GM19372 (cell line): Measurements from ENCODE around the gene NEAT1.

Source experiments
- ATAC-seq: cut with Tn5 transposase; IDR thresholded peaks from one replicate; pipeline ENCODE4 v1.9.1; 2021; ENCODE audit warnings: mild to moderate bottlenecking, low read depth, moderate library complexity; ENCODE audit not compliant: unreplicated experiment

The NEAT1 gene

DNA sequence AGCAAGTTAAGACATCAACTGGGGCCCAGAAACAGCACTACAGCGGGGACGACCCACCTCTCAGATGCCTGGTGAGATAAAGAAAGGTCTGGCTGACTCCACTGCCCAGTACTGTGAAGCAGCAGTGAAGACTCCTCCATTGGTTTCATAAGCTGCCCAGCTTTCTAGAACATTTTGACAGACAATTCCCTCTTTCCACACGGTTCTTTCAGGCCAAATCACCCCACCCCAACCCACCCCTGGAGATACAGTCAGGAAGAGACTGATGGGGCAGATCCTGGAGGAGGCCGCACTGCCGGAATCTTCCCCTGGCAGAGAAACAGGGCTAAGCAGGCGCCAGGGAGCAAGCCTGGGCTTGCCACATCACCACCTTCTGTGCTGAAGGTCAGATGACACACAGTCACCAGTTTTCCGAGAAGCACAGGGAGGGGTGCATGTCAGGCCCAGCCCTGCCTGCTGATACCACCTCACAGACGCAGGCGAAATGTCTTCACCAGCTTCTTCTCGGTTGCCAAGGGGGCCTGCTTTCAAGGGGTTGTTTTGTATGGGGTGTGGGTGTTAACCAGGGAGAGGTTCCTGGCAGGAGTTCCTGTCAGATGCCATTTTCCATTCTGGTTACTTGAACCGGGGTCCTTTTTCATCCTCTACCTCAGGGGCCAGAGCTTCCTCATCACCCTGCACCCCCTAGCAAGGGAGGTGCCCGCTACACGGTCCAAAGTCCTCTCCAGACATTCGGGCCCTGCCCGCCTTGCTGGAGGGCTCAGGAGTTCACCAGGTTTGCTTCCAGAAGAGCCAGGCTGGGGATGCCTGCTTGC lies 1.4 kb upstream of the NEAT1 start:
- ATAC-seq, result no peak

DNA sequence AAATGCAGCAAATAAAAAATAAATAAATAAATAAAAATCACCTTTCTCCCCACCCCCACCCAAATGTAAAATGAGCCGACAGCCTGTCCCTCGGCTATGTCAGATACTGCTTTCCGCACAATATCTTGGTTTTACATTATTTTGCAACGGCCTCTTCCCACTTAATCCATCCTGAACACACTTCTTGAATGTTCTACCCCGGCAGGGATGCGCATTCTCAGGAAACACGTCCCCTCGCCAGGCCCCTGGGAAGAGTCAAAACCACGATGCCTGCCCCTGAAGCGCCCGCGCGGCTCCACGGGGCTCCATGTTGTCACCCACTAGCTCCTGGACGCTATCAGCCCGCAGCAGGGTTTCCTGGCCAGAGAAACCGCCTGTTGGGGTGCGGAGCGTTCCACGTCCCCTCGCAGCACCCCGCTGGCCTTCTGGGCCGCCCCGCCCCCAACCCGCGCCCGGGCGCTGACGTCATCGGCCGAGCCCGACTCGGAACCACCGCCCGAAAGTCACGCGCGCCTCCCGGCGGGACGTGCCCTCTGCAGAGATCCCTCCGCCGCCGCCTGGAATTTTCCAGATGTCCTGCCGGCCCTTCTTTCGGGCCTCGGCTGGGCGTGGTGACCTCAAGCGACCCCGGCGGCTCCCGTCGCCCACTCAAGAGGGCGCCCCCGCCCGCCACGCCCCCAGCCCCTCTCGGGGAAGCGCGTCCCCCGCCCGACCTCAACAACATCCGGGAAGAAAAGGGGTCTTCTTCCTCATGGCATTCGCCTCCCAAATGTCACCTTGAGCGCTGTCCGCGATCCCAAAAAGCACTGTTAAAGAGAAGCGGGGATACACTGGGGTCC lies 585 bp upstream of the NEAT1 start:
- ATAC-seq, result peak; percentile 25

DNA sequence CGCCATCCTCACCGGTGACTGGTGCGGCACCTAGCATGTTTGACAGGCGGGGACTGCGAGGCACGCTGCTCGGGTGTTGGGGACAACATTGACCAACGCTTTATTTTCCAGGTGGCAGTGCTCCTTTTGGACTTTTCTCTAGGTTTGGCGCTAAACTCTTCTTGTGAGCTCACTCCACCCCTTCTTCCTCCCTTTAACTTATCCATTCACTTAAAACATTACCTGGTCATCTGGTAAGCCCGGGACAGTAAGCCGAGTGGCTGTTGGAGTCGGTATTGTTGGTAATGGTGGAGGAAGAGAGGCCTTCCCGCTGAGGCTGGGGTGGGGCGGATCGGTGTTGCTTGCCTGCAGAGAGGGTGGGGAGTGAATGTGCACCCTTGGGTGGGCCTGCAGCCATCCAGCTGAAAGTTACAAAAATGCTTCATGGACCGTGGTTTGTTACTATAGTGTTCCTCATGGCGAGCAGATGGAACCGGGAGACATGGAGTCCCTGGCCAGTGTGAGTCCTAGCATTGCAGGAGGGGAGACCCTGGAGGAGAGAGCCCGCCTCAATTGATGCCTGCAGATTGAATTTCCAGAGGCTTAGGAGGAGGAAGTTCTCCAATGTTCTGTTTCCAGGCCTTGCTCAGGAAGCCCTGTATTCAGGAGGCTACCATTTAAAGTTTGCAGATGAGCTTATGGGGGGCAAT lies 1.1 kb downstream of the NEAT1 start:
- no peak for ATAC-seq

DNA sequence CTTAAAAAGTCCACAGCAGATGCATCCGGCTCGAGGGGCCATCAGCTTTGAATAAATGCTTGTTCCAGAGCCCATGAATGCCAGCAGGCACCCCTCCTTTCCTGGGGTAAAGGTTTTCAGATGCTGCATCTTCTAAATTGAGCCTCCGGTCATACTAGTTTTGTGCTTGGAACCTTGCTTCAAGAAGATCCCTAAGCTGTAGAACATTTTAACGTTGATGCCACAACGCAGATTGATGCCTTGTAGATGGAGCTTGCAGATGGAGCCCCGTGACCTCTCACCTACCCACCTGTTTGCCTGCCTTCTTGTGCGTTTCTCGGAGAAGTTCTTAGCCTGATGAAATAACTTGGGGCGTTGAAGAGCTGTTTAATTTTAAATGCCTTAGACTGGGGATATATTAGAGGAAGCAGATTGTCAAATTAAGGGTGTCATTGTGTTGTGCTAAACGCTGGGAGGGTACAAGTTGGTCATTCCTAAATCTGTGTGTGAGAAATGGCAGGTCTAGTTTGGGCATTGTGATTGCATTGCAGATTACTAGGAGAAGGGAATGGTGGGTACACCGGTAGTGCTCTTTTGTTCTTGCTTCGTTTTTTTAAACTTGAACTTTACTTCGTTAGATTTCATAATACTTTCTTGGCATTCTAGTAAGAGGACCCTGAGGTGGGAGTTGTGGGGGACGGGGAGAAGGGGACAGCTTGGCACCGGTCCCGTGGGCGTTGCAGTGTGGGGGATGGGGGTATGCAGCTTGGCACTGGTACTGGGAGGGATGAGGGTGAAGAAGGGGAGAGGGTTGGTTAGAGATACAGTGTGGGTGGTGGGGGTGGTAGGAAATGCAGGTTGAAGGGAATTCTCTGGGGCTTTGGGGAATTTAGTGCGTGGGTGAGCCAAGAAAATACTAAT lies 1.9 kb downstream of the NEAT1 start:
- ATAC-seq, result no peak

DNA sequence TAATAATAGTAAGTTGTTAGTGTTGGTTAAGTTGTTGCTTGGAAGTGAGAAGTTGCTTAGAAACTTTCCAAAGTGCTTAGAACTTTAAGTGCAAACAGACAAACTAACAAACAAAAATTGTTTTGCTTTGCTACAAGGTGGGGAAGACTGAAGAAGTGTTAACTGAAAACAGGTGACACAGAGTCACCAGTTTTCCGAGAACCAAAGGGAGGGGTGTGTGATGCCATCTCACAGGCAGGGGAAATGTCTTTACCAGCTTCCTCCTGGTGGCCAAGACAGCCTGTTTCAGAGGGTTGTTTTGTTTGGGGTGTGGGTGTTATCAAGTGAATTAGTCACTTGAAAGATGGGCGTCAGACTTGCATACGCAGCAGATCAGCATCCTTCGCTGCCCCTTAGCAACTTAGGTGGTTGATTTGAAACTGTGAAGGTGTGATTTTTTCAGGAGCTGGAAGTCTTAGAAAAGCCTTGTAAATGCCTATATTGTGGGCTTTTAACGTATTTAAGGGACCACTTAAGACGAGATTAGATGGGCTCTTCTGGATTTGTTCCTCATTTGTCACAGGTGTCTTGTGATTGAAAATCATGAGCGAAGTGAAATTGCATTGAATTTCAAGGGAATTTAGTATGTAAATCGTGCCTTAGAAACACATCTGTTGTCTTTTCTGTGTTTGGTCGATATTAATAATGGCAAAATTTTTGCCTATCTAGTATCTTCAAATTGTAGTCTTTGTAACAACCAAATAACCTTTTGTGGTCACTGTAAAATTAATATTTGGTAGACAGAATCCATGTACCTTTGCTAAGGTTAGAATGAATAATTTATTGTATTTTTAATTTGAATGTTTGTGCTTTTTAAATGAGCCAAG lies 2.7 kb downstream of the NEAT1 start:
- ATAC-seq, result no peak

DNA sequence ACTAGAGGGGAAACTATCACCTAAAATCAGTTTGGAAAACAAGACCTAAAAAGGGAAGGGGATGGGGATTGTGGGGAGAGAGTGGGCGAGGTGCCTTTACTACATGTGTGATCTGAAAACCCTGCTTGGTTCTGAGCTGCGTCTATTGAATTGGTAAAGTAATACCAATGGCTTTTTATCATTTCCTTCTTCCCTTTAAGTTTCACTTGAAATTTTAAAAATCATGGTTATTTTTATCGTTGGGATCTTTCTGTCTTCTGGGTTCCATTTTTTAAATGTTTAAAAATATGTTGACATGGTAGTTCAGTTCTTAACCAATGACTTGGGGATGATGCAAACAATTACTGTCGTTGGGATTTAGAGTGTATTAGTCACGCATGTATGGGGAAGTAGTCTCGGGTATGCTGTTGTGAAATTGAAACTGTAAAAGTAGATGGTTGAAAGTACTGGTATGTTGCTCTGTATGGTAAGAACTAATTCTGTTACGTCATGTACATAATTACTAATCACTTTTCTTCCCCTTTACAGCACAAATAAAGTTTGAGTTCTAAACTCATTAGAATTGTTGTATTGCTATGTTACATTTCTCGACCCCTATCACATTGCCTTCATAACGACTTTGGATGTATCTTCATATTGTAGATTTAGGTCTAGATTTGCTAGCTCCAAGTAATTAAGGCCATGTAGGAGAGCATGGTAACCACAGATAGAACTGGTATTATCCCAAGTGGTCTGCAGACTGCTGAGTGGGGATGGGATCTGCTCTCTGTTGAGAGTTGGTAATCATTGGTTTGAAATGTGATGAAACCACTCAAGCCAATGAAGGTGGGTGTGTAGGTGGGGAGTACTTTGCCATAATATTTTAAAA lies 3.6 kb downstream of the NEAT1 start:
- no peak for ATAC-seq

DNA sequence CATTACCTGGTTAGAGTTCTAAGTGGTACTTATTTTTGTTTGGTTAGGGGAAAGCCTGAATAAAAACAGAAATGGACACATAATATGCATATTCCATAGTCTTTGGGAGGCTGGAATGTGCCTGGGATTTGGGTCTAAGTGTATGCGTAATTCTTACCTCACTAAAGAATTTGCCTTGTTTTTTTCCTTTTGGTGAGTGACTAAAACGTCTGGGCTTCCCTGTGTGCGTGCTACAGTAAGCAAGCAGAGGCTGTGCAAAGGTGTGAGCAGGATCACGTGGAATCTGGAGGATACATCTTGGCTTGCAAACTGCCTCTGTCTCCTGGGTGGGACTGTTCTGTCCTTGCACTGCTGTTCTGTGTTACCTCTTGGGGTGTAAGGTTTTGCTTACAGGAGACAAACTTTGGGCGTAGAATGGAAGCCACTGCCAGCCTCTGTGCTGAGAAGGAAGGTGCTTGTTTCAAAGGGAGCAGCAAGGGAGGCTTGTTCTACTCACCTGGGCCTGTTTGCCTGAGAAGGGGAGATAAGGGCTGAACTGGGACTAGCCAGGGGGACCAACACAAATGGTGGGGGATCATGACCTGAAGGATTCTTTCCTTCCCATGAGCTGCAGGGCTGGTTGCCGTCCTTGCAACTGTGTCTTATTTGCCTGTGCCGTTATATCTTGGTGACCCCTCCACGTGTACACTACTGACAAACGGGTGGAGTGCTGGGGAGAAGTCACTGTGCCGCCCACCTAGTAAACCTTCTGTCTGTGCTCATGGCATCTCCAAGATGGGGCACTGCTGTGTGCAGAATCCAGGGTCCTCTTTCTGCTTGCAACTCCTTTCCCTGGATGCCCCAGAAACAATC lies 4.5 kb downstream of the NEAT1 start:
- no peak for ATAC-seq

DNA sequence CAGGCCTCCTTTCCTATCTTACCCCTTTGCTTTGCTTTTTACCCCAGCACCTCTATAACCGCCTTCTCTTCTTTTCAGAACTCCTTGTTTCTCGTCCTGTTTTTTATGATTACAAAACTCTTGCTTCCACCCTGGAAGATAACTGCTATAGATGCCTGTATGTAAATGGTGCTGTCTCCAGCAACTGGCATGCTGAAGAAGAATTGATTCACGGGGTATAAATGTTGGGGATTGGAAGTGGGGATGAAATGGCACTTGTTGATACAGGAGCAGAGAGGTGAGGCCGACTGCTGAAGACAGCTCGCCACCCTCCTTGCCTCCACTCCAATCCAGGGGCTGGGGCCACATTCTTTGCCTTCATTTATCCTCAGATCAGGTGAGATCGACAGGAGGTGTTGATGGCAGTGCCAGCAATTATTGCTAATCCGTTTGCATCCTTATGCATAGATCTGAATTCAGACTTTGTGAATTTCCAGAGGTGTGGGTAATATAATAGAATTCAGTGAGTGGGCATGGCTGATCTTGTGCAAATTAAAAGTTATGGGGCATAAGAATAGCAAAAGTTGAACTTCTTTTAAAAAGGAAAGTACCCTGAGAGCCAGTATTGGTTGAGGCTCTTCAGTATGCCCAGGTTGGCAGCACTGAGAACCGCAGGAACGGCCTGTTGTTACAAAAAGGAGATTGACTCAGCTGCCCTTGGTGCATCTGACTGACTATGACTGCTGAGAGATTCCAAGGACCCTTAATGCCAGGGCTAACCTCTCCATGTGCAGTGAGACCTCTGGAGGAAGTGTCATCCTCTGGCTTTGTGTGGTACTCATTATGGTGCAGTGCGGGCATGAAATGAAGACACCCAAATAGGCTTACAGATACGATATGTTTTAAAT lies 5.3 kb downstream of the NEAT1 start:
- no peak for ATAC-seq

DNA sequence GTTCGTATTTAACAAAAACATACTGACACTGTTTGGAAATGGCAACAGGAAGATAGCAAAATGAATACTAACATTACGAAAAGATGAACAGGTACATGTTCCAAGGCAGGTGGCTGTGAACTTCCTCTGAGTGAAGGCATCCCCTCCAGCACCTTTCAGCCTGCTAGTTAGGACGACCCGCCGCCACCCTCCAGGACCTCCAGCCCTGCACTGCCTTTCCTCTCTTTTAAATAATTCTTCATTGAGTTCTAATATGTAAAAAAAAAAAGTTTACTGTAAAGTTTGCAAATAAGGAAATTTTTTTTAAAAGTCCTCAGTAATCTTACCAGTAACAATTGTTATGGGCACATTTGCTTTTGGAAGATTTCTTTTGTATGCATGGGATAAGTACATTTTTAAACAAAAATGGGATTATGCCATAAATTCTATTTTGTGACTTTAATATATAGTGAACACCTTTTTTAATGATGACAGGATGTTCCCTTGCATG lies 6.0 kb downstream of the NEAT1 start:
- no peak for ATAC-seq

DNA sequence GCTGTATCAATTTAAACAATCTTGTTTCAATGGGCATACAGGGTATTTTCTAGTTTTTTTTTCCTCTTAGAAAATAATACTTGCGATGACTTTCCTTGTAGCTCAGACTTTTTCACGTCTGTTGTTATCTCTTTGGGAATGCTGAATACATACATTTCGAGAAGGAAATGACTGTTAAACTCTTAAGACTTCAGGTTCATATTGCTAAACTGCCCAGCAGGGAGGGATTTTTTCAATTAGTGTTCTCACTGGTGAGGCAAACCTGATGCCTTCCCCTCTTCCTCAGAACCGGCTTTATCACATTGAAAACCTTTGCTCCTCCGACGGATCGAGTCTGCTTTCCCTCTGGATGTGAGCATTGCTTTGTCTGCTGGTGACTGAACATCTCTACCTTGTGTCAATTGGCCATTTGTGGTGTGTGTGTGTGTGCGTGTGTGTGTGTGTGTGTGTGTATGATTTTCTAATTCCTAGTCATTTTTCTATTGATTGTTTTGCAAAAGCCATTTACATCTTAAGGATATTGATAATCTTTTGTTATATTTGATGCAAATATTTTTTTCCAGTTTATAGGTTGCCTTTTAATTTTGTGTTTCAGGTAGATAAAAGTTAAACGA lies 6.6 kb downstream of the NEAT1 start:
- no peak for ATAC-seq

DNA sequence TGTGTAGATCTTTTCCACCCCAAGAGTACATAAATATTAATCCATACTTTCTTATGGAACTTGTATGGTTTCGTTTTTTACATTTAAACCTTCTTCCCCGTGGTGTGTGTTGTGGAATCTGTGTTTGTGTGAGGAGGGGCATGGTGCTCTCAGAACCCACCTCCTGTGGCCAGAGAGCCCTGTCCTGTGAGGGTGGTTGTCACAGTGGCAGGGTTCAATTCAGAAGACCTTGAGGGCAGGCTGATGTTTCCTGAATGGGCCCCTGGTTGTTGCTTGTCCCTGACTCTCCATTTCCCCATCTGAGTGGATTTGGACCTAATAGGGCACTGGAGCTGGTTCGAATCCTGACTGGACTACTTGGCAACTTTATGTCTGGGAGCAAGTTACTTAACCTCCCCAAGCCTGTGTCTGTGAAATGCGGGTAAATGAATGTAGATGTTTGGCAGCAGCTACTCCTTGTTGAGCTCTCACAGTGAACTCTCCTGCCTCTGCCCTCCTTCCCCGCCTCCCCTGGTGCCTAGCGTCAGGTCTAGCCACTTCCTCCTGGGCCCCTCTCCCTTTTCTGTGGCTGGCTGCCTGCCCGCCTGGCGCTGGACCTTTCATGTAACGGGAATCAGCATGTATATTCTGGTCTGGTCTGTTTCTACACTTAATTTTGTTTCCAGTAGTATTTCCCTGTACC lies 7.3 kb downstream of the NEAT1 start:
- ATAC-seq, result no peak

DNA sequence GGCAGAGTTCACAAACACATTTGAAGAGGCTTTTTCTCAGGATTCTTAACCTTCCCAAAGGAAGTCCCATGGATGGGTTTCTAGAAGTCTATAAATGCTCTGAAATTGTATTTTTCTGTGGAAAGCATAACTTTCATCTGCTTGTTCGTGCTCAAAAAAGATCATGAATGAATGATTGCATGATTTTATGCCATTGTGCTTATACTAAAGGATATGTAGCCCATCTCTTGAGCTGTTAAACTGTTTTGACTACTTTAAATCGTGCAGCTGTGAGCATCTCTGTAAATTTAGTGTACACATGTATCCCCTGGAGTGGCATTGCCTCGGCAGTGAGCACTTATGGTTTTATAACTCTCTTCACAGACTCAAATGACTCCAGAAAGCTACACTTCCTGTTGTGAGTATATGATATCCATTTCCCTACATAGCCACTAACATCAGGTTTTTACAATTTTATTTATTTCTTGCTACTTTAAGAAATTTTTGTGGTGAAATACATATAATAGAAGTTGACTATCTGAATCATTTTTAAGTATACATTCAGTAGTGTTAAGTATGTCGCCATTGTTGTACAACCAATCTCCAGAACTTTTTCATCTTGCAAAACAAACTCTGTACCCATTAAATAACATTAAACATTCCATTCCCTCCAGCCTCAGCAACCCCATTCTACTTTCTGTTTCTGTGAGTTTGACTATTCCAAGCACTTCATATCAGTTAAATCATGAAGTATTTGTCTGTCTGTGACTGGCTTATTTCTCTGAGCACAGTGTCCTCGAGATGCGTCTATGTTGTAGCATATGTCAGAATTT lies 8.0 kb downstream of the NEAT1 start:
- no peak for ATAC-seq

DNA sequence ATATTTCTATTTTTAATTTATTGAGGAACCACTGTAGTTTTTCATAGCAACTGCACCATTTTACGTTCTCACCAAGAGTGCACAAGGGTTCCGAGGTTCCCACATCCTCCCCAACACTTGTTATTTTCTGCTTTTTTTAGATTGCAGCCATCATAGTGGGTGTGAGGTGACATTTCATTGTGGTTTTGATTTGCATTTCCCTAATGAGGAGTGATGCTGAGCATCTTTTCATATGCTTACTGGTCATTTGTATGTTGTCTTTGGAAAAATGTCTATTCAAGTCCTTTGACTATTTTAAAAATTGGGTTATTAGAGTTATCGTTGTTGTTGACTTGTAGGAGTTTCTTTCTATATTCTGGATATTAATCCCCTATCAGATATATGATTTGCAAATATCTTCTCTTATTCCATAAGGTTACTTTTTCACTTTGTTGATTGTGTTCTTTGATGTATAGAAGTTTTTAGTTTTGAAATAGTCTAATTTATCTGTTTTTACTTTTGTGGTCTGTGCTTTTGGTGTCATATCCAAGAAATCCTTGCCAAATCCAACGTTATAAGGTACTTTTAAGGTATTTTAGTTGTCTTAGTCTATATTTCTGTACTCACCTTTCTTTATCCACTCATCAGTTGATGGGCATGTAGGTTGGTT lies 9.0 kb downstream of the NEAT1 start:
- ATAC-seq, result no peak

DNA sequence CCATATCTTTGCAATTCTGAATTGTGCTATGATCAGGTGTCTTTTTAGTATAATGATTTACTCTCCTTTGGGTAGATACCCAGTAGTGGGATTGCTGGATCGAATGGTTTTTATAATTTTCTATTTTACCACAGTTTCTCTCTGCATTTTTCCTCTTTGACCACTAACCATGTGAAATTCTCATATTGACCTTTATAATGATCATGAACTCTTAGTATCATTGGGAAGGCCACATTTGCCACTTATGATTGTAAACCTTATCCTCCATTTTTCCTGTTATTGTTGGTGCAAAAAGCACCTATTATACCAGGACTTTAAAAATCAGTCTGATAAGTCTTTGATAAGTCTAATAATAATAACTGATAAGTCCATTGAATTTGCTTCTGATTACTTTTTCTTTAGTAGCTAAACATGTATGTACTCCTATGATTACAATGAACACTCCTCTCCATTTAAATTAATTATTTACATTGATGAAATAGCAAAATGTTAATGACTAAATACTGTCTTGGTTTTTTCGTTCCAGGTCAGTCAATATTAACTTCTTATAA lies 9.6 kb downstream of the NEAT1 start:
- ATAC-seq, result no peak
